Measurements from ENCODE around the gene FGF18. TPM values are rescaled to one million over a fixed set of nuclear protein-coding genes. Genes with fewer than 3 reads are reported as not detected.

FGF18 gene
- total RNA-seq, 1 experiment from 2014 or later = 1.7 TPM

DNA sequence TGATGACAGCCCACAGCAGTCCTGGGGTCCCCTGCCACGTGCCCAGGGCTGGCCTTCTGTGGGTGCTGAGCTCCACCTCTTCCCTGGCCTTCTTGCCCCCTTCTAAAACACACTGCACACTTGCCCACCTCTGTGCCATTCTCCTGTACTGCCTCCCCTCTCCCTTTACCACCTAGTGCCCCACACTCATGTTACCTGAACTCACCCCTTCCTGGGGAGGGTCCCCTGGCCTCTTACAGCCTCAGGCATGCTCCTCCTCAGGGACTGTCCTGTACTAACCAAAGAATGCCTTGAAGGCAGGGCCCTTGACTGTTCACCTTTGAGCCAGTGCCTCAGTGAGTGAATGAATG lies 60.3 kb downstream of the FGF18 start:
- Histone ChIP-seq H3K9me3 (ENCODE audit: control insufficient read depth, insufficient read depth, low read depth, low read length) (no peaks in the 10 kb centered on the region), H3K36me3 (ENCODE audit: control insufficient read depth, insufficient read depth, low read length) (no peaks in the 10 kb centered on the region), H3K4me1 (ENCODE audit: control insufficient read depth, insufficient read depth, low read length) (no peaks in the 10 kb centered on the region; the same call in 1 of the 2 replicates), H3K27ac (ENCODE audit: low read length) (no peak overlapping the region), H3K4me3 (ENCODE audit: low read depth in 2 of 2, low read length in 2 of 2) (no peak overlapping the region), H3K27me3 (ENCODE audit: control insufficient read depth, insufficient read depth, low read length) (0 out of 2 replicates have a peak, but pooled peaks cover 2% of the 10 kb centered on the region)
- in situ Hi-C loops (cut with HindIII; ENCODE audit: low pct_unique_long_range_greater_than_20kb, low sequenced_read_pairs) (no loop called here), intact Hi-C loops (cut with micrococcal nuclease; ENCODE audit: unreplicated experiment) (loop anchor here (10.0 kb wide), 1 partner anchor 375 kb away; no protein-coding TSS in a partner anchor)
- DNase-seq (ENCODE audit: low read depth, low spot score) (no peak), ATAC-seq (no peak)
- CTCF ChIA-PET = no interaction called here
- POLR2A ChIA-PET = no interaction called here
- no TSS peak for BruUV-seq (replicated peaks)
- TF ChIP-seq TCF7L2 (IDR thresholded peaks at IDR 0.05; ENCODE audit: low read depth, low read length) = no peak
- TF ChIP-seq POLR2AphosphoS5 (IDR thresholded peaks at IDR 0.05; ENCODE audit: low read depth, low read length) = no peak
- no peak for TF ChIP-seq CTCF (IDR thresholded peaks at IDR 0.05)
- no peak for TF ChIP-seq SIN3A (IDR thresholded peaks at IDR 0.05; ENCODE audit: borderline replicate concordance, insufficient read depth, low read depth, low read length)
- TF ChIP-seq REST (IDR thresholded peaks at IDR 0.05; ENCODE audit: insufficient read depth in 1 of 2, low read depth in 2 of 2, low read length in 1 of 2) = no peak

DNA sequence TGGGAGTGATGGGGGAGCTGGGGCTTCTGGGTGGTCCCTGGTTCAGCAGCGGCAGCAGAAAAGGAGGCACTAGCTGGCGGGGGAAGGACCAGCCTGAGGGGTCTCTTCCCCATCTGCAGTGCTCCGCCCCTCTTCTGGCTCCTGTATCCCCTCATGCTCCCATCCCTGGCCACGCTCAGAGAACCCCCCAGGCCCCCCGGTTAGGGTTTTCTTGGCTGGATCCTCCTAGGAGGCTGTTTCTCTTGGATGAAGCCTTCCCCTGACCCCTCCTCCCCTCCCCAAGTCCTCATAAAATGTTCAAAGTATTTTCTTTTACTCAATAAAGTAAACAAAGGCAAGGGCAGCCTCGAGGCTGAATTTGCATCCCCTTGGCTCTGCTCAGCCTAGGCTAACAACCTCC lies 60.8 kb downstream of the FGF18 start:
- Histone ChIP-seq H3K27ac (ENCODE audit: low read length) (no peak overlapping the region), H3K4me3 (ENCODE audit: low read depth in 2 of 2, low read length in 2 of 2) (no peak overlapping the region), H3K36me3 (ENCODE audit: control insufficient read depth, insufficient read depth, low read length) (no peaks in the 10 kb centered on the region), H3K9me3 (ENCODE audit: control insufficient read depth, insufficient read depth, low read depth, low read length) (no peaks in the 10 kb centered on the region), H3K27me3 (ENCODE audit: control insufficient read depth, insufficient read depth, low read length) (0 out of 2 replicates have a peak, but pooled peaks cover 2% of the 10 kb centered on the region), H3K4me1 (ENCODE audit: control insufficient read depth, insufficient read depth, low read length) (no peaks in the 10 kb centered on the region; the same call in 1 of the 2 replicates)
- intact Hi-C loops (cut with micrococcal nuclease; ENCODE audit: unreplicated experiment) (loop anchor here (10.0 kb wide), 1 partner anchor 375 kb away; no protein-coding TSS in a partner anchor), in situ Hi-C loops (cut with HindIII; ENCODE audit: low pct_unique_long_range_greater_than_20kb, low sequenced_read_pairs) (no loop called here)
- CTCF ChIA-PET = no interaction called here
- ATAC-seq (no peak), DNase-seq (ENCODE audit: low read depth, low spot score) (no peak)
- POLR2A ChIA-PET = no interaction called here
- no peak for TF ChIP-seq POLR2AphosphoS5 (IDR thresholded peaks at IDR 0.05; ENCODE audit: low read depth, low read length)
- TF ChIP-seq TCF7L2 (IDR thresholded peaks at IDR 0.05; ENCODE audit: low read depth, low read length) = no peak
- TF ChIP-seq CTCF (IDR thresholded peaks at IDR 0.05) = no peak
- no peak for TF ChIP-seq SIN3A (IDR thresholded peaks at IDR 0.05; ENCODE audit: borderline replicate concordance, insufficient read depth, low read depth, low read length)
- TF ChIP-seq REST (IDR thresholded peaks at IDR 0.05; ENCODE audit: insufficient read depth in 1 of 2, low read depth in 2 of 2, low read length in 1 of 2) = no peak
- BruUV-seq (replicated peaks) = no TSS peak

Measured in Panc1 (cell line).